ENCODE measurements around the gene OSBPL9.
"Not testable (repeated sequence)": the region's sequence is repeated elsewhere in the genome, so short reads cannot be mapped to it uniquely, and the experiment has no call there.

Gene OSBPL9

DNA sequence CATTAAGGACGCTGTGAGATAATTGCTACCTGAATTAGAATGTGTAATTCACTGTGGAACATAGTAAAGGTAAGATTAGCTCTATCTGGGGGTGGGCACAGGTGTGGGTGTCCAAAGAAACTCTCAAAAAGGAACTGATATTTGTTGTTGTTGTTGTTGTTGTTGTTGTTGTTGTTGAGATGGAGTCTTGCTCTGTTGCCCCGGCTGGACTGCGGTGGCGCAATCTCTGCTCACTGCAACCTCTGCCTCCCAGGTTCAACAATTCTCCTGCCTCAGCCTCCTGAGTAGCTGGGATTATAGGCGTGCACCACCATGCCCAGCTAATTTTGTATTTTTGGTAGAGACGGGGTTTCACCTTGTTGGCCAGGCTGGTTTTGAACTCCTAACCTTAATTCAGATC lies 6.8 kb upstream of the OSBPL9 start:
- not testable (repeated sequence) for DNase-seq

DNA sequence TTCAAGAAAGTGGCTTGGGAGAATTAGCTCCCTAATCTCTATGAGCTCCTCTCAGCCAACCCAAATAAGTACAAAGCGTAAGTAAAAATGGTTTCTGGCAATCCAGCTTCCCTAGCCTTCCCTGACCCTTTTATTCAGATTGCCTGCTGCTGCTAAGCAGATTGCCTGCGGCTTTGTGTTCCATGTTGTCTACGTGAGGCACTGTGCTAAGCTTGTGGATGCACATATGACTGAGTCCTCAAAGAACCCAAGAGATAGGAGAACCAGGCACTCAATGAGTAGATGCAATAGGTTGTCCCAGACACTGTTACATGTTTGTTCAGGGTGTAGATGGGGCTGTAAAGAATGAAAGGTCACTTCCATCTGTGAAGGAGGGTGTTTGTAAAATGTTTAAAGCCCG lies 6.3 kb upstream of the OSBPL9 start:
- no peak for DNase-seq

DNA sequence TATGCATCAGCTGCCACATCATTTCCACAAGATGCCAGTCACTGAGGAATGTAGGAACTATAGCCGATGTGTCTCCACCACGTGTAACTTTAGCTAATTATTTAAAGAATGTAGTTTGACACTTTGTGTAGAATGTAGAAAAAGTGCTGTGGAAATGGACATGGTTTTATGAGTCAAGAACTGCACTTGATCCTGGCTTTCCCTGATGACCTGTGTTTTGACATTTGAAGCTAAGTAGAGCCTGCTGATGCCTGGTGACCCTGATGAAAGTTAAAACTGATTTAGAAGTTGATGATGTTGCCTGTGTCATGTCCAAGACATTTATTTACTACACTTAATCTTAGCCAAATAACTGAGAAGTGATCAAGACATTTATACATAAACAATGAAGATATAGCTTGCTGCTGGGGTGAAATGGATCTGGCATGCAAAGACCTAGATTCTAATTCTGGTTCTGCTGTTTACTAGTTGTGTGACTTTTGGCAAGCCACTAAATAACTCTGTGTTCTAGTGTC lies 4.4 kb upstream of the OSBPL9 start:
- no peak for DNase-seq

DNA sequence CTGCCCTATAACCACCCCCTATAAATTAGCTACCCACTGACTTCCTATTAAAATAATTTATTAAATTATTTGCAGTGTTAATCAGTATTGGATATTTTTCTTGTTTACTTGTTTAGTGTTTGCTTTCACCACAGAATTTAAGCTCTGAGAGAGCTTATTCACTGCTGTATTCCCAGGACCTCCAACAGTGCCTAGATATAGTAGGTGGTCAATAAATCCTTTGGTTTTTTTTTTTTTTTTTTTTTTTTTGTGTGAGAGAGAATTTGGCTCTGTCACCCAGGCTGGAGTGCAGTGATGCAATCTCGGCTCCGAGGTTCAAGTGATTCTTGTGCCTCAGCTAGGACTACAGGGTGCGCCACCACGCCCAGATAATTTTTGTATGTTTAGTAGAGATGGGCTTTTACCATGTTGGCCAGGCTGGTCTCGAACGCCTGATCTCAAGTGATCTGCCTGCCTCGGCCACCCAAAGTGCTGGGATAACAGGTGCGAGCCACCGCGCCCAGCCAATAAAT lies 1.1 kb upstream of the OSBPL9 start:
- no peak for DNase-seq

DNA sequence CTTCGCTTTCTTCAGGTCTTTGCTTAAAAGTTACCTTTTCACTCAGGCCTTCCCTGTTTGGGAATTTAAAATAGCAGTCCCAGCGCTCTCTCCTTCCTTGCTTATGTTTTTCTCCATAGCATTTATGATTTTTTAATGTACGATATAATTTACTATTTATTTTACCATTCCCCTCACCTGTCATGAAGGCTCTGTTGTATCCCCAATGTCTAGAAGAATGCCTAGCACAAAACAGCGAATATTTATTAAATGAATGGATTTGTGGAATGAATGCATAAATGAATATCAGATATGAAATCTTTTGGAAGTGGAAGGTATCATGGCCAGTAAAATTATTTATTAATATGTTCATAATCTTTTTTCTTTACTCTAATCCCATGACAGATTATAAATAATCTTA lies 402 bp upstream of the OSBPL9 start:
- DNase-seq = no peak

DNA sequence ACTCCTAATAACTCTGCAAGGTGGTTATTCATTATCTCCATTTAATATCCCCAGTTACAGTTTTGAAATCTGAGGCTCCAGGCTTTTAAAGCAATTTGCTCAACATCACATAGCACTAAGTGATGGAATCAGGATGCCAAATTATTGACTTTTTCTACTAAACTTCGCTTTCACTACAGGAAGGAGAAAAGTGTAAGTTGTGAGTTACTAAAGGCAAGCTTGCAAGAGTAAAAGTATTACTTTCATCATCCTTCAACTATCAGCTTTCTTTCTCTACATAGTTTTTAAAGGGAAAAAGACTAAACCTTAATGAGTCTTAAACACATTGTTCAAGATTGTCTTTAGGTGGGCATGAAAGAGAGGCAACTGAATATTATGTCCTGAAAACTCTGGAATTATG lies 1.8 kb downstream of the OSBPL9 start:
- DNase-seq = no peak

DNA sequence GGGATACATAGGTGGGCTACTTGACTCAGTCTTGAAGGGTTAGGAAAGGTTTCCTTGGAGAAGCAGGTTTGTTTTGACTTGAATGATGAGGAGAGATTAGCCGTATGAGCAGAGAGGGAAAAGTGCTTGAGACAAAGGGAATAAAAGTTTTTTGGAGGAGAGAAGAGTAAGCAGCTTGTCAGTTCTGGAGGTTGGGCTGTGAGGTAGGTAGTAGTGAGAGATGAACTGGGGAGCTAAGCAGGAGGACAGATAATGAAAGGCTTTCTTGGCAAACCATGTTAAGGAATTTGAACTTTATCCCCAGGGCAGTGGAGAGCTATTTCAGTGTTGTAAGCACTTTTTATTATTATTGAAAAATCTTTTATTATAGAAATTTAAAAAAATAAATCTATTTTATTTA lies 3.6 kb downstream of the OSBPL9 start:
- no peak for DNase-seq

DNA sequence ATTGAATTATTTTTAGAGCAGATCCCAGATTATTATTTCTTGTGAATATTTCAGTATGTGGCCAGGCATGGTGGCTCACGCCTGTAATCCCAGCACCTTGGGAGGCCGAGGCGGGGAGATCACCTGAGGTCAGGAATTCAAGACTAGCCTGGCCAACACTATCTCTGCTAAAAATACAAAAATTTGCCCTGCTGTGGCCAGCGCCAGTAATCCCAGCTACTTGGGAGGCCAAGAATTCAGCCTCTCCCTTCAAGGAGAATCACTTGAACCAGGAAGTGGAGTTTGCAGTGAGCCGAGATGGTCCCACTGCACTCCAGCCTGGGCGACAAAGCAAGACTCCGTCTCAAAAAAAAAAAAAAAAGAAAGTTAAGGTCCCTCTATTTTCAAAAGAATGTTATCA lies 4.3 kb downstream of the OSBPL9 start:
- no peak for DNase-seq

DNA sequence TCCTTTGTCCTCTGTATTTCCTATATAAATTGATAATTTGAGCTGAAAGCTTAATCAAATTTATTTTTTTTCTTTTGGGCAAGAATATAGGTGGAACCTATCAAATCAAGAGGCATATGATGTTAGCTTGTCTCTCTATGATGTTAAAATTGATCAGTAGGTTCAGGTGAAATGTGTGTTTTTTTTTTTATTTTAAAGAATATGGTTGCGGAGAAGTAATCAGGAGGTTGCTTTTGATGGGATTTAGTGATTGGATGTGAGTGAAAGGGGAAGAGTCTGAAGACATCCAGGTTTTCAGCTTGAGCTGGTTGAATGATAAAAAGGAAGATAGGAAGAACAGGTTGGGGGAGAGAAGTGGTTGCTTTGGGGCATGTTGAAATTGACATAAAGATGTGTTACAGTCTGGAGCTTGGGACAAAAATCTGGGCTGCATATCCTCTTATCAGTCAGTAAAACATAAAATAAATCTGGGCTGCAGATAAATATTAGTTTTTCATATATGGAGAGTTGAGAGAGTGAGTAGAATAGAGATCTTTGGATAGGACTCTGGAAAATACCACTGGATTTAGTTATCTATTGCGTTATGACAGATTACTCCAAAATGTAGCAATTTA lies 5.1 kb downstream of the OSBPL9 start:
- DNase-seq = no peak

DNA sequence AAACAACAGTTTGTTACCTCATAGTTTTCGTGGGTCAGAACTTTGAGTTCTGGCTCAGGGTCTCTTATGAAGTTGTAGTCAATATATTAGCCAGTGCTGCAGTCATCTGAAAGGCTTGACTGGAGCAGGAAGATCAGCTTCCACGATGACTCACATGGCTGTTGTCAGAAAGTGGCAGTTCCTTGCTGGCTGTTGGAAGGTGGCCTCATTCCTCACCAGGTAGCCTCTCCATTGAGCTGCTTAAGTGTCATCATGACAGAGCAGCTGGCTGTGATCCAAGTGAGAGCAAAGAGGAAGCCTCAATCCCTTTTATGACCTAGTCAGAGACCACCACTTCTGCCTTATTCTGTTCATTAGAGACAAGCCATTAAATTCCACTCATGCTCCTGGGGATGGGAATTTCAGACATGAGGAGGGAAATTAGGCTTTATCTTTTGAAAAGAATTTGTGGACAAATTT lies 5.6 kb downstream of the OSBPL9 start:
- DNase-seq = peak; percentile 43

DNA sequence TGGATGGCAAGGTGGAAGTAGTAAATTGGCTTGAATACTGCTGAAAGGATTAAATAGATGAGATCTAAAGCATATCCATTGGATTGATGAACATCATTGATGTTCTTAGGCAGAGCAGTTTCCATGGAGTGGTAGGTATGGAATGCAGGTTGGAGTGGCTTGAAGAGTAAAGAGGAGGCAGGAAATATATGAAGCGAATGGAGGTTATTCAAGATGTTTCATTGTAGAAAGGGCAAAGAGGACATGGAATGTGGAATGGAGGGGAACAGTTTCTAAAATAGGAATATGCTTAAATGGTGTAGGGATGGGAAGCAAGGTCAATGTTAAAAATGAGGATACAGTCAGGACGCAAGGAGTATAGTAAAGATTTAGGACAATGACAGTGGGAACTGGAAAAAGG lies 6.1 kb downstream of the OSBPL9 start:
- no peak for DNase-seq

DNA sequence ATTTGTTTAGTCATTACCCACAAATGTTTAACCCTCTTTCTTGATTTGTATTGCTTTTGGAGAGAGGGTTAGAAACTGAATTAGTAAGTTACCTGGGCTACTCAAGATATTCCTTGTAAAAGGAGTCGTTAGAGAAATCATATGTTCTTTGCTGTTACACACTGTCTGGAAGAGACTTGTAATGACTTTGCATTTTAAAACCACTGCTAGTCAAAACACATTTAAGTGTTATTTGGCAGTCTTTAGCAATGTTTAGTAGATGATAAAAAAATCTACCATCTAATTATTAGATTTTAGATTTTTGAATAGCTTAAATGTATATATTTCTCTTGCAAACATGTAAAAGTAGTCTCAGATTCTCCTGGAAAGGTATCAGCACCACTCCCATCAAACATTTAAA lies 6.6 kb downstream of the OSBPL9 start:
- no peak for DNase-seq

DNA sequence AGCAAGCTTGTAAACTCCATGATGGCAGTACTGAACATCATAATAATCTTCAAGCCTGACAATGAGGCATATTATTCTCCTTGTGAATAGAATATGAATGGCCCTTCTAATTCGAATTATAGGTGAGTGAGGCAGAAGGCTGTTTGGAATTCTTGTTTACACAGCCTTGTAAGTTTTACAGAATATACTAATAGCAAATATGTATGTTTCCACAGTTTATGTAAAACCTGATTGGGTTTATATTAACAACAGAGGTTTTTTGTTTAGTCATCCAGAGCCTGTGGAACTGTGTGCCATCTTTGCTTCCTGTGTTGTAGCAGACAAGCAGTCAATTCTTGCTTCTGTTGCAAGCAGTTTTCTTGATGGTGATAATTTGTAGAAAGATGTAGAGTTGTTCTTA lies 8.0 kb downstream of the OSBPL9 start:
- DNase-seq = no peak

DNA sequence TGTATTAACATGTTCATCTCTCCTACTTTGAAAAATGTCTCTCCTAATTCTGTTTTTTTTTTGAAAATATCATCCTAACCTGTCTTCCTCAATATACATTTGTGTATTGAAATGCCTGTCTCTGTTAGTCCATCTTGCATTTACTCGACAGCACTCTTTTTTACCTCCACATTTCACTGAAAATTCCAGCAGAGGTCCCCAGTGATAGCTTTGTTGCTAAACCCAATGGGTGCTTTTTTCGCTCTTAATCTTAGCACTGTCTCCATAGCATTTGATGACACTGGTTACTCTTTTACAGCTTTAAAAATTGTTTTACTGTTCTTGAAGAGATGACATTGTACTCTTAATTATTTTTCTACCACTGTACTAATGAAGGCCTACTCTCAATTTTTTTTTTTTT lies 10.8 kb downstream of the OSBPL9 start:
- DNase-seq = peak; percentile 26

DNA sequence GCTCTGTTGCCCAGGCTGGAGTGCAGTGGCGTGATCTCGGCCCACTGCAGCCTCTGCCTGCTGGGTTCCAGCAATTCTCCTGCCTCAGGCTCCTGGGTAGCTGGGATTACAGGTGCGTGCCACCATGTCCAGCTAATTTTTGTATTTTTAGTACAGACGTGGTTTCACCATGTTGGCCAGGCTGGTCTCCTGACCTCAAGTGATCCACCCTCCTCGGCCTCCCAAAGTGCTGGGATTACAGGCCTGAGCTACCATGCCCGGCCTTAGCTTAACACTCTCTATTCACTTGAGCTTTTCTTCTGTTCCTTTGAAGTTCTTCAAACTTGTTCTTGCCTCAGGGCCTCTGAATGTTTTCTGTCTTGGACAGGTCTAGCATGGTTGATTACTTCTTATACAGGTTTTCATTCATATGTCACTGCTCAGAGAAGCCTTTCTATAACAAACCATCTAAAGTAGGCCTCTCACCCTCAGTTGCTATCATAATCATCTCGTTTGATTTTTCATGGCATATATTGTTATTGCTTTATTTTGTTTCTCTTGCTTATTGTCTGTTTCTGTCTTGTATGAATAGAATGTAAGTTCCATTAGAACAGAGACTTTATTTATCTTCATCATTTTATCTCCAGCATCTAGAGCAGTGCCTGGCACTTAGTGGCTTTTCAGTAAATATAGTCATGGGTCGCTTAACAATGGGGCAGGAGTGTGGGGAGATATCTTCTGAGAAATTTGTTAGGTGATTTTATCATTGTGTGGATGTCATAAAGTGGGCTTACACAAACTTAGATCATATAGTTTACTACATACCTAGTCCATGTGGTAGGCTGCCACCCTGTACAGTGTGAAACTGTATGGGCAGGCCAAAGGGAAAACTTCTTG lies 12.1 kb downstream of the OSBPL9 start:
- DNase-seq = no peak

DNA sequence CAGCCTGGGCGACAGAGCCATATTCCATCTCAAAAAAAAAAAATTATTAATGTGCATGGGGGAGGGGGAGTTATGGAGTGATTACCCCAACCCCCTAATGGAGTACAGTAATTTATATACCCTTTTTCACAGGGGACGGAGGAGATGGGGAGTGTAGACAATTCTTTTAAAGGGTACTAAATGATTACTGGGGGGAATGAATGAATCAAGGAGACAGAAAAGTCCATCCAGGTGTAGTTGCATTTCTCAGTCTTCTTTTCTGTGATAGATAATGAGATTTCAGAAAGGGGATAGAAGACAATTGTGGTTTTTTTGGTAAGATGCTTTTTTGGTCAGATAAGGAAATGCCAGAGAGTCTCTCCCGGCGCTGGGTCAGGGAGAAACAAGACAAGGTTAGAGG lies 13.0 kb downstream of the OSBPL9 start:
- DNase-seq = no peak

DNA sequence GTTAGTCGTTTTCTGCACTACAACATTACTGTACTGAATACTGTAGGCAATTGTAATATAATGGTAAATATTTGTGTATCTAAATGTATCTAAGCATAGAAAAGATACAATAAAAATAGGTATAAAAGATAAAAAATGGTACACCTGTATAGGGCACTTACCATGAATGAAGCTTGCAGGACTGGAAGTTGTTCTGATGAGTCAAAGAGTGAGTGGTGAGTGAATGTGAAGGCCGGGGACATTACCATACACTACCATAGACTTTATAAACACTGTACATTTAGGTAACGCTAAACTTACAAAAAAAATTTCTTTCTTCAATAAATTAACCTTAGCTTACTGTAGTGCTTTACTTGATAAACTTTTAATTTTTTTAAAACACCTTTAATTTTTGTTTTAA lies 13.5 kb downstream of the OSBPL9 start:
- DNase-seq = no peak

DNA sequence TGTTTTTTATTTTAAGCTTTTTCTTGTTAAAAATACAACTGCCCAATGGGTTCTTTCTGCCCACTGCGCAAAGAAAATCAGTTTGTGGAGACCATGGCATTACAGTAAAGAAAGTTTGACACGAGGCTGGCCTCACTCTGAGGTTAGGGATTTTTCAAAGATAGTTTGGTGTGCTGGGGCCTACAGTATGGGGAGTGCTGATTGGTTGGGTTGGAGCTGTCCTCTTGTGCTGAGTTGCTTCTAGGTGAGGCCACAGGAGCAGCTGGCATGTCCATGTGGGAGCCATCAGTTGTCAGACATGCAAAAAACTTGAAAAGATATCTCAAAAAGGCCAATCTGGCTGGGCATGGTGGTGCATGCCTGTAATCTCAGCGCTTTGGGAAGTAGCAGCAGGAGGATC lies 14.0 kb downstream of the OSBPL9 start:
- no peak for DNase-seq

DNA sequence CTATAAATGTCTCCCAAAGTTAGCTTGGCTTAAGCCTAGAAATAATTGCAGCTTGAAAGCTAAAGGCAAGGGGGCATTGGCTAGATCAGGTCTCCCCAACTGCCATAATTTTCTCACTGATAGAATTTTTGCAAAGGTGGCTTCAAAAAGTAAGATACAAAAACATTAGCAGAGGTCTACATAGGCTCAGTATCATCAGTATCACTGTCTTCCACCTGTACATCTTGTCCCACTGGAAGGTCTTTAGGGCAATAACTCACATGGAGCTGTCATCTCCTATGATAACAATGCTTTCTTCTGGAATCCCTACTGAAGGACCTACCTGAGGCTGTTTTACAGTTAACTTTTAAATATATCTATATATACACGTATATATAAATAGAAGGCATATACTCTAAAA lies 14.9 kb downstream of the OSBPL9 start:
- DNase-seq = no peak

DNA sequence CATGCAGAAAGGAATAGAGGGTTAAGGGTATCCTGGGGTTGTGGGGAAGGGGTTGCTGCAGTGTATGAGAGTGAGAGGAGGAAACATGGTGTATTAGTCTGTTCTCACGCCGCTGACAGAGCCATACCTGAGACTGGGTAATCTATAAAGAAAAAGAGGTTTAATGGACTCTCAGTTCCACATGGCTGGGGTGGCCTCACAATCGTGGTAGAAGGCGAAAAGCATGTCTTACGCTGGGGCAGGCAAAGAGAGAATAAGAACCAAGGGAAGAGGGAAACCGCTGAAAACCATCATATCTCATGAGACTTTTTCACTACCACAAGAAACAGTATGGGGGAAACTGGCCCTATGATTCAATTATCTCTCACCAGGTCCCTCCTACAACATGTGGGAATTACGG lies 17.7 kb downstream of the OSBPL9 start:
- DNase-seq = no peak

DNA sequence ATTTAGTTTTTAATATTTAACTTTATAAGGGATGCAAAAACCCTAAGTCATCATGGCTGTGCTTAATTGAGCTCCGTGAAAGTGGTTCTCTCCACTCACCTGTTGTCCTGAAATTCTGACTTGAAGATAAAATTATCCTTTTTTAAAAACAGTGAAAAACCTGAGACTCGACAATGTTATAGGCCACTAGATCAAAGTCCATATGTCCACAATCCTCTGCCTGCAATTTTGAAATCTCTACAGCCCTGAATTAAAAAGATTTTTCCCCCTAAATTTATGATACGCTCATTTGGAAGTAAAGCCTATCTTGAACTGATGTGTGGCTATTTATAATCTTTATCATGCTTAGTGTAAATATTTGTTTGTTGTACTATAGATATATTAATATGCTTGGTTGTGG lies 18.7 kb downstream of the OSBPL9 start:
- no peak for DNase-seq

DNA sequence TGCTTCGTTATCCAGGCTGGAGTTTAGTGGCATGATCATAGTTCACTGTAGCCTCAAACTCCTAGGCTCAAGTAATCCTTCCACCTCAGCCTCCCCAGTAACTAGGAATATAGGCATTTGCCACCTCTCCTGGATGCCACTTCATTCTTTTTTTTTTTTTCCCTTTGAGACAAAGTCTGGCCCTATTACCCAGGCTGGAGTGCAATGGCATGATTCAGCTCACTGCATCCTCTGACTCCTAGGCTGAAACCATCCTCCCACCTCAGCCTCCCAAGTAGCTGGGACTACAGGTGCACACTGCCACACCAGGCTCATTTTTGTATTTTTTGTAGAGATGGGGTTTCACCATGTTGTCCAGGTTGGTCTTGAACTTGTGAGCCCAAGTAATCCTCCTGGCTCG lies 19.3 kb downstream of the OSBPL9 start:
- no peak for DNase-seq

DNA sequence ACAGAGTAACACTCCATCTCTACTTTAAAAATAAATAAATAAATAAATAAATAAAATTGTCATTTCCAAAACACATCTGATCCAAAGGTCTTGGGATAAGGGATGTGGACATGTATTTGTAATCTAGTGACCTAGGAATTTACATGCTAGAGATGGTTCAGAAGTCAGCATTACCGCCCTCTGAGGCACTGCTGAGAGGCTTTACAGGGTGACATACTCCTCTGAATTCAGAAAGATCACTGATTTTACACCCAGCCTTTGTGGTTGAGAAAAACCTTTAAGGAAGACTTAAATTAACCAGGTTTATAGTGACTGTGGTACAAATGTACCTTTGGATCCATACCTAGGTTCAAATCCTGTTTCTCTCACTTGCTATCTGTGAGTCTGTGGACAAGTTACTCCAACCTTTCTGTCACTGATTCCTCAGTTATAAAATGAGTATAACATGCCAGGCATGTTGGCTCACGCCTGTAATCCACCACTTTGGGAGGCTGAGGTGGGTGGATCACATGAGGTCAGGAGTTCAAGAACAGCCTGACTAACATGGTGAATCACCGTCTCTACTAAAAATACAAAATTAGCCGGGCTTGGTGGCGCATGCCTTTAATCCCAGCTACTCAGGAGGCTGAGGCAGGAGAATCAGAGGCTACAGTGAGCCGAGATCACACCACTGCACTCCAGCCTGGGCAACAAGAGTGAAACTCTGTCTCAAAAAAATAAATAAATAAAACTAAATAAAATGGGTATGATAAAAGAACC lies 20.1 kb downstream of the OSBPL9 start:
- DNase-seq = no peak

DNA sequence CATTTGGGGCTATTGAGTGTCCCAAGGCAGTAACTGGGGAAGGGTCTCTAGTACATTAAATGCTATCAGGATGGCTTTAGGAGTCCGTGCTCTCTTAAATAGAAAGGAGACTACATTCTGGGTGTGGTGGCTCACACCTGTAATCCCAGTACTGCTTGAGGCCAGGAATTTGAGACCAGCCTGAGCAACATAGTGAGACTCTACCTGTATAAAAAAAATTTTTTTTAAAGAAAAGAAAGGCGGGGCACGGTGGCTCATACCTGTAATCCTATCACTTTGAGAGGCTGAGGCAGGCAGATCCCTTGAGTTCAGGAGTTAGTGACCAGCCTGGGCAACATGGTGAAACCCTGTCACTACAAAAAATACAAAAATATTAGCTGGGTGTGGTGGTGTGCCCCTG lies 21.5 kb downstream of the OSBPL9 start:
- DNase-seq = no peak
